K562 (cell line): ENCODE results near the gene TP53TG5. TPM values are rescaled to one million over a fixed set of nuclear protein-coding genes. Genes with fewer than 3 reads are reported as not detected.

Experiments
- AFF1 ChIP-seq, 2 experiments: fragments of 450-650 bp; IDR thresholded peaks; 2 replicates each; pipeline ENCODE4 v1.6.1; 2018; ENCODE audit warnings: mild to moderate bottlenecking in 2 of 2, low read depth in 1 of 2; ENCODE audit not compliant: partially characterized antibody in 2 of 2
- ARID2 ChIP-seq: fragments of 450-650 bp; IDR thresholded peaks from 2 replicates; pipeline ENCODE4 v1.6.1; 2017; ENCODE audit warnings: antibody characterized with exemption, mild to moderate bottlenecking
- CLOCK ChIP-seq: fragments of 250-450 bp; sonication (Bioruptor Pico); IDR thresholded peaks from 2 replicates; pipeline ENCODE4 v1.4.0; 2020; ENCODE audit warnings: mild to moderate bottlenecking, moderate library complexity, borderline replicate concordance
- E4F1 ChIP-seq: fragments of 250-450 bp; sonication (Bioruptor Pico); IDR thresholded peaks from 2 replicates; pipeline ENCODE4 v1.5.0; 2021; ENCODE audit warnings: mild to moderate bottlenecking, borderline replicate concordance
- IRF9 ChIP-seq: fragments of 450-650 bp; IDR thresholded peaks from 2 replicates; pipeline ENCODE4 v1.6.1; 2016; ENCODE audit warnings: missing biosample characterization, missing genetic modification characterization
- MEF2D ChIP-seq: conservative IDR thresholded peaks from 2 replicates; pipeline ENCODE4 v1.6.1; 2016; ENCODE audit warnings: low read depth, missing genetic modification characterization, missing compliant biosample characterization
- MNT ChIP-seq, 2 experiments: fragments of 450-650 bp; conservative IDR thresholded peaks; 2 replicates each; pipeline ENCODE4 v1.6.1; 2017; ENCODE audit warnings: mild to moderate bottlenecking in 2 of 2, moderate library complexity in 2 of 2
- MYNN ChIP-seq, 2 experiments: sonication (generic); formaldehyde crosslinking in 1 of 2; IDR thresholded peaks; 2 replicates each; pipeline versions ENCODE4 v1.5.0 to v1.6.1; 2016 to 2020; ENCODE audit warnings: antibody characterized with exemption in 1 of 2, missing genetic modification reagents in 1 of 2
- NFIX ChIP-seq: fragments of 250-450 bp; sonication (Bioruptor Pico); IDR thresholded peaks from 2 replicates; pipeline ENCODE4 v1.4.0; 2020; ENCODE audit warnings: low read depth, mild to moderate bottlenecking, moderate library complexity
- NRF1 ChIP-seq, 2 experiments: fragments of 450-650 bp; IDR thresholded peaks in 1 of 2; conservative IDR thresholded peaks in 1 of 2; 2 replicates each; pipeline ENCODE4 v1.6.1; 2014; ENCODE audit warnings: mild to moderate bottlenecking in 2 of 2
- ZNF561 ChIP-seq: fragments of 450-650 bp; formaldehyde crosslinking; conservative IDR thresholded peaks from 2 replicates; pipeline ENCODE4 v1.4.0; 2020; ENCODE audit warnings: mild to moderate bottlenecking, moderate library complexity
- polyA plus RNA-seq, 8 experiments: library from polyadenylated mRNA; depleted of rRNA in 4 of 8; stranded (reverse) in 5 of 8; unstranded in 3 of 8; fragments of >200 nt; fragmentation: Nextera tagmentation in 2 of 8; fragmentation: Illumina TruSeq in 1 of 8; extraction: Ambion mirVana in 2 of 8; extraction: Trizol in 1 of 8; gene quantifications; 2 replicates each; pipeline versions ENCODE4 v1.2.1 to v1.2.3, GENCODE V29; 2011 to 2014; ENCODE audit warnings: inconsistent platforms in 1 of 8, missing spikeins in 1 of 8
- total RNA-seq, 7 experiments: library from RNA; depleted of rRNA in 6 of 7; stranded (reverse); fragments of >200 nt in 6 of 7; fragmentation: Illumina TruSeq in 2 of 7; extraction: Trizol in 2 of 7; gene quantifications; 2 replicates each; pipeline versions ENCODE4 v1.2.1 to v1.2.3, GENCODE V29; 2011 to 2021; ENCODE audit warnings: low replicate concordance in 1 of 7

Gene TP53TG5
- total and polyA plus RNA-seq, 9 of the 15 experiments (the other 6 are each of a cell fraction or from before 2014, with no cell fraction given), result 0.04 to 0.05 (median 0.04) TPM; not detected in 6

- no peak for TF ChIP-seq AFF1 (IDR thresholded peaks at IDR 0.05; ENCODE audit: low read depth in 1 of 2, partially characterized antibody in 2 of 2)
- TF ChIP-seq E4F1 (CRISPR knock-in tag), result no peak
- TF ChIP-seq ZNF561 (CRISPR knock-in tag), result no peak
- no peak; a peak in 1 of 4 replicates for TF ChIP-seq MNT (conservative IDR thresholded peaks at IDR 0.05)
- no peak for TF ChIP-seq ARID2
- 0 out of 4 replicates have a peak, but pooled peaks of 1 of the 2 experiments have one; percentile 13 for TF ChIP-seq NRF1 (conservative IDR thresholded peaks at IDR 0.05 in 1 of 2, IDR thresholded peaks at IDR 0.05 in 1 of 2)
- no peak for TF ChIP-seq CLOCK (CRISPR knock-in tag)
- TF ChIP-seq NFIX (CRISPR knock-in tag), result no peak
- no peak for TF ChIP-seq MYNN (IDR thresholded peaks at IDR 0.05)
- TF ChIP-seq MYNN (CRISPR knock-in tag; IDR thresholded peaks at IDR 0.05), result no peak
- no peak for TF ChIP-seq IRF9 (tag)
- no peak for TF ChIP-seq MEF2D (tag)
Observed at GRCh38 chr20:45337367-45338120, 40.6 kb downstream of the TP53TG5 start (continued).
